A549 treated with DMSO at 1 μM for 4 hours (cell line): ENCODE results near the gene HNRNPH1. TPM values are rescaled to one million over a fixed set of nuclear protein-coding genes. Genes with fewer than 3 reads are reported as not detected.

Experiments
- total RNA-seq: library from RNA; stranded (reverse); fragments of 200-300 nt; extraction: Qiagen RNA extraction; gene quantifications from 5 replicates; pipeline ENCODE4 v1.2.3, GENCODE V29; 2022; ENCODE audit warnings: low read depth

The HNRNPH1 gene, protein sequence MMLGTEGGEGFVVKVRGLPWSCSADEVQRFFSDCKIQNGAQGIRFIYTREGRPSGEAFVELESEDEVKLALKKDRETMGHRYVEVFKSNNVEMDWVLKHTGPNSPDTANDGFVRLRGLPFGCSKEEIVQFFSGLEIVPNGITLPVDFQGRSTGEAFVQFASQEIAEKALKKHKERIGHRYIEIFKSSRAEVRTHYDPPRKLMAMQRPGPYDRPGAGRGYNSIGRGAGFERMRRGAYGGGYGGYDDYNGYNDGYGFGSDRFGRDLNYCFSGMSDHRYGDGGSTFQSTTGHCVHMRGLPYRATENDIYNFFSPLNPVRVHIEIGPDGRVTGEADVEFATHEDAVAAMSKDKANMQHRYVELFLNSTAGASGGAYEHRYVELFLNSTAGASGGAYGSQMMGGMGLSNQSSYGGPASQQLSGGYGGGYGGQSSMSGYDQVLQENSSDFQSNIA
- 496 to 567 TPM (median 529 TPM) in 5 replicates for total RNA-seq

GRCh38 chr5:179623003-179623905 lies at the start of gene HNRNPH1:
HNRNPH1 (minus strand) TSS chr5:179623671; CDS start chr5:179623133, 538 bp downstream.

Other genes starting within 250 kb of the HNRNPH1 start
- gene RUFY1, start 73.1 kb downstream of the HNRNPH1 start, total RNA-seq = 23.5 to 31.2 TPM (median 29.9 TPM) in 5 replicates
- gene CBY3, start 57.4 kb upstream of the HNRNPH1 start, total RNA-seq = not detected in 5 replicates
- gene CANX, start 75.3 kb upstream of the HNRNPH1 start, total RNA-seq = 358 to 432 TPM (median 413 TPM) in 5 replicates
- gene MAML1, start 109.2 kb upstream of the HNRNPH1 start, total RNA-seq = 19.0 to 23.5 TPM (median 22.0 TPM) in 5 replicates
- 0.26 to 0.34 TPM in 2 of 5 replicates, not detected in the others for gene LTC4S, start 170.3 kb upstream of the HNRNPH1 start, total RNA-seq
- 229 to 281 TPM (median 250 TPM) in 5 replicates for gene MGAT4B, start 183.2 kb upstream of the HNRNPH1 start, total RNA-seq
- gene SQSTM1, start 197.2 kb upstream of the HNRNPH1 start, total RNA-seq = 1,364 to 2,085 TPM (median 1,478 TPM) in 5 replicates
- gene MRNIP, start 235.1 kb upstream of the HNRNPH1 start, total RNA-seq = 11.5 to 22.9 TPM (median 20.2 TPM) in 5 replicates